Osteoblast (primary cell): ENCODE measurements around the gene MYO18B. TPM values are rescaled to one million over a fixed set of nuclear protein-coding genes. Genes with fewer than 3 reads are reported as not detected.

ENCODE experiments used
- DNase-seq: peaks from one replicate; pipeline ENCODE4 v3.0.0; 2011; ENCODE audit warnings: low spot score, mixed read lengths; ENCODE audit not compliant: insufficient read length; ENCODE audit errors: missing footprints
- H2AFZ ChIP-seq: 2 replicates; pipeline ENCODE4 v1.6.0; 2011; ENCODE audit warnings: mild to moderate bottlenecking, low read length
- H3K27ac ChIP-seq: 2 replicates; pipeline ENCODE4 v1.5.1; 2011; ENCODE audit warnings: mild to moderate bottlenecking, low read depth, low read length, moderate library complexity
- H3K27me3 ChIP-seq: 2 replicates; pipeline ENCODE4 v1.6.0; 2012; ENCODE audit warnings: mild to moderate bottlenecking, control low read depth, inconsistent platforms, low read length, moderate library complexity; ENCODE audit not compliant: insufficient read depth
- H3K36me3 ChIP-seq: 2 replicates; pipeline ENCODE4 v1.5.1; 2011; ENCODE audit warnings: mild to moderate bottlenecking, low read length, control low read depth, moderate library complexity; ENCODE audit not compliant: insufficient read depth
- H3K4me1 ChIP-seq: 2 replicates; pipeline ENCODE4 v1.5.1; 2011; ENCODE audit warnings: mild to moderate bottlenecking, low read length, control low read depth, moderate library complexity; ENCODE audit not compliant: insufficient read depth
- H3K4me2 ChIP-seq: 2 replicates; pipeline ENCODE4 v1.6.0; 2011; ENCODE audit warnings: mild to moderate bottlenecking, low read length; ENCODE audit not compliant: insufficient read depth
- H3K4me3 ChIP-seq: fragments of 200-600 bp; sonication (generic); 3 replicates; pipeline ENCODE4 v1.5.1; 2012; ENCODE audit warnings: mild to moderate bottlenecking, low read length, inconsistent platforms; ENCODE audit not compliant: insufficient read depth
- H3K79me2 ChIP-seq: 2 replicates; pipeline ENCODE4 v1.6.0; 2012; ENCODE audit warnings: mild to moderate bottlenecking, low read length, control low read depth, inconsistent platforms; ENCODE audit not compliant: insufficient read depth
- H3K9me3 ChIP-seq: 2 replicates; pipeline ENCODE4 v1.5.1; 2011; ENCODE audit warnings: low read depth, low read length, control low read depth
- H4K20me1 ChIP-seq: 2 replicates; pipeline ENCODE4 v1.6.0; 2012; ENCODE audit warnings: mild to moderate bottlenecking, low read length, control low read depth; ENCODE audit not compliant: insufficient read depth
- CTCF ChIP-seq: IDR thresholded peaks from 2 replicates; pipeline ENCODE4 v1.5.1; 2011; ENCODE audit warnings: mild to moderate bottlenecking, low read depth, low read length, moderate library complexity; ENCODE audit errors: extremely low read depth
- total RNA-seq: library from RNA; depleted of rRNA; stranded (reverse); fragments of >200 nt; gene quantifications from 2 replicates; pipeline ENCODE4 v1.2.3, GENCODE V29; 2012

MYO18B gene
- total RNA-seq, 1 donor = under 0.01 TPM

- H3K4me3 ChIP-seq = no peak overlapping the region
- no peaks in the 10 kb centered on the region for H3K4me1 ChIP-seq
- no peak for DNase-seq
- H2AFZ ChIP-seq = no peak overlapping the region
- no peak overlapping the region for H3K27ac ChIP-seq
- no peaks in the 10 kb centered on the region for H4K20me1 ChIP-seq
- no peaks in the 10 kb centered on the region for H3K9me3 ChIP-seq
- no peak overlapping the region for H3K4me2 ChIP-seq
- no peaks in the 10 kb centered on the region for H3K79me2 ChIP-seq
- TF ChIP-seq CTCF = no peak
- H3K27me3 ChIP-seq = no peaks in the 10 kb centered on the region
- no peaks in the 10 kb centered on the region for H3K36me3 ChIP-seq
Measured at GRCh38 chr22:25892678-25893077, 150.7 kb downstream of the MYO18B start.

GRCh38 chr22:25895678-25896077 is 153.7 kb downstream of the MYO18B start:
- no peaks in the 10 kb centered on the region for H3K79me2 ChIP-seq
- no peak overlapping the region for H3K27ac ChIP-seq
- H2AFZ ChIP-seq = no peak overlapping the region
- H3K4me2 ChIP-seq = no peak overlapping the region
- no peaks in the 10 kb centered on the region for H3K36me3 ChIP-seq
- H3K4me1 ChIP-seq = no peaks in the 10 kb centered on the region
- H4K20me1 ChIP-seq = no peaks in the 10 kb centered on the region
- H3K27me3 ChIP-seq = no peaks in the 10 kb centered on the region
- H3K9me3 ChIP-seq = no peaks in the 10 kb centered on the region
- no peak for DNase-seq
- H3K4me3 ChIP-seq = no peak overlapping the region
- TF ChIP-seq CTCF = no peak

GRCh38 chr22:25896098-25896497 is 154.1 kb downstream of the MYO18B start:
- Histone ChIP-seq H4K20me1 (no peaks in the 10 kb centered on the region), H3K4me2 (no peak overlapping the region), H3K4me3 (no peak overlapping the region), H3K36me3 (no peaks in the 10 kb centered on the region), H3K79me2 (no peaks in the 10 kb centered on the region), H2AFZ (no peak overlapping the region), H3K27ac (no peak overlapping the region), H3K9me3 (no peaks in the 10 kb centered on the region), H3K27me3 (no peaks in the 10 kb centered on the region), H3K4me1 (no peaks in the 10 kb centered on the region)
- TF ChIP-seq CTCF = no peak
- DNase-seq = no peak

GRCh38 chr22:25896592-25896991 is 154.6 kb downstream of the MYO18B start:
- no peak for TF ChIP-seq CTCF
- no peak for DNase-seq
- no peaks in the 10 kb centered on the region for H3K36me3 ChIP-seq

More at GRCh38 chr22:25896592-25896991, 154.6 kb downstream of the MYO18B start:
- H3K27me3 ChIP-seq = no peaks in the 10 kb centered on the region
- no peaks in the 10 kb centered on the region for H4K20me1 ChIP-seq
- H3K4me2 ChIP-seq = no peak overlapping the region
- H3K27ac ChIP-seq = no peak overlapping the region
- H3K4me1 ChIP-seq = no peaks in the 10 kb centered on the region
- H3K9me3 ChIP-seq = no peaks in the 10 kb centered on the region
- H3K79me2 ChIP-seq = no peaks in the 10 kb centered on the region
- no peak overlapping the region for H3K4me3 ChIP-seq
- H2AFZ ChIP-seq = no peak overlapping the region
